ENCODE results near the gene LINGO3.

DNA sequence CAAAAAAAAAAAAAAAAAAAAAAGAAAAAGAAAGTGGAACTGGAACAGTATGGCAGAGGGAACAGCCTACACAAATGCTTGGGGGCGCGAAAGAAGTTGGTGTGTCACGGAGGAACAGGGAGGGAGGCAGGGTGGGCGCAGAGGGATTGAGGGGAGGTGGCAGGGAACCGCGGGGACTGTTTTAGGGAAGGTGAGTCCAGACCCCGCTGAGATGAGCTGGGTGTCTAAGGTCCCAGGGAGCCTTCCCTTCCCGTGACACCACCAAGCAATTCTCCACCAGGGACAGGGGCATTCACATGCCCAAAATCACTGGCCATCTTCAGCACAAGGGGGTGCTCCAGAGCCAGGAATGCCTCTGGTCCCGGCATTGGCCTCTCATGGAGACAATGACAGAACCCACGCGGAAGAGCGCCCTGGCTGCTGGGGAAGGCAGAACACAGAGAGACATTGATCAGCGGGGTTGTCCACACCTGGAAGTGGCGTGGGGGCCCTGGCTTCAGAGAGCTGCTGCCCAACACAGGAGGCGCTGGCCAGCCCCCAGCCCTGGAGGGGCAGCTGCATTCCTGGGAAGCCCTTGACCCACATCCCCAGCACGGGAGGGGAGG, 32.9 kb downstream of the LINGO3 start:
- no peak for TF ChIP-seq ZNF549 (tag by site-specific recombination; IDR thresholded peaks at IDR 0.05)
- TF ChIP-seq ZNF707 (tag by site-specific recombination; IDR thresholded peaks at IDR 0.05), result no peak
- TF ChIP-seq, protein P1, sequence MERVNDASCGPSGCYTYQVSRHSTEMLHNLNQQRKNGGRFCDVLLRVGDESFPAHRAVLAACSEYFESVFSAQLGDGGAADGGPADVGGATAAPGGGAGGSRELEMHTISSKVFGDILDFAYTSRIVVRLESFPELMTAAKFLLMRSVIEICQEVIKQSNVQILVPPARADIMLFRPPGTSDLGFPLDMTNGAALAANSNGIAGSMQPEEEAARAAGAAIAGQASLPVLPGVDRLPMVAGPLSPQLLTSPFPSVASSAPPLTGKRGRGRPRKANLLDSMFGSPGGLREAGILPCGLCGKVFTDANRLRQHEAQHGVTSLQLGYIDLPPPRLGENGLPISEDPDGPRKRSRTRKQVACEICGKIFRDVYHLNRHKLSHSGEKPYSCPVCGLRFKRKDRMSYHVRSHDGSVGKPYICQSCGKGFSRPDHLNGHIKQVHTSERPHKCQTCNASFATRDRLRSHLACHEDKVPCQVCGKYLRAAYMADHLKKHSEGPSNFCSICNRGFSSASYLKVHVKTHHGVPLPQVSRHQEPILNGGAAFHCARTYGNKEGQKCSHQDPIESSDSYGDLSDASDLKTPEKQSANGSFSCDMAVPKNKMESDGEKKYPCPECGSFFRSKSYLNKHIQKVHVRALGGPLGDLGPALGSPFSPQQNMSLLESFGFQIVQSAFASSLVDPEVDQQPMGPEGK (tag by site-specific recombination; IDR thresholded peaks at IDR 0.05), result no peak; the same call in 1 of the 2 replicates
- TF ChIP-seq, protein P2, sequence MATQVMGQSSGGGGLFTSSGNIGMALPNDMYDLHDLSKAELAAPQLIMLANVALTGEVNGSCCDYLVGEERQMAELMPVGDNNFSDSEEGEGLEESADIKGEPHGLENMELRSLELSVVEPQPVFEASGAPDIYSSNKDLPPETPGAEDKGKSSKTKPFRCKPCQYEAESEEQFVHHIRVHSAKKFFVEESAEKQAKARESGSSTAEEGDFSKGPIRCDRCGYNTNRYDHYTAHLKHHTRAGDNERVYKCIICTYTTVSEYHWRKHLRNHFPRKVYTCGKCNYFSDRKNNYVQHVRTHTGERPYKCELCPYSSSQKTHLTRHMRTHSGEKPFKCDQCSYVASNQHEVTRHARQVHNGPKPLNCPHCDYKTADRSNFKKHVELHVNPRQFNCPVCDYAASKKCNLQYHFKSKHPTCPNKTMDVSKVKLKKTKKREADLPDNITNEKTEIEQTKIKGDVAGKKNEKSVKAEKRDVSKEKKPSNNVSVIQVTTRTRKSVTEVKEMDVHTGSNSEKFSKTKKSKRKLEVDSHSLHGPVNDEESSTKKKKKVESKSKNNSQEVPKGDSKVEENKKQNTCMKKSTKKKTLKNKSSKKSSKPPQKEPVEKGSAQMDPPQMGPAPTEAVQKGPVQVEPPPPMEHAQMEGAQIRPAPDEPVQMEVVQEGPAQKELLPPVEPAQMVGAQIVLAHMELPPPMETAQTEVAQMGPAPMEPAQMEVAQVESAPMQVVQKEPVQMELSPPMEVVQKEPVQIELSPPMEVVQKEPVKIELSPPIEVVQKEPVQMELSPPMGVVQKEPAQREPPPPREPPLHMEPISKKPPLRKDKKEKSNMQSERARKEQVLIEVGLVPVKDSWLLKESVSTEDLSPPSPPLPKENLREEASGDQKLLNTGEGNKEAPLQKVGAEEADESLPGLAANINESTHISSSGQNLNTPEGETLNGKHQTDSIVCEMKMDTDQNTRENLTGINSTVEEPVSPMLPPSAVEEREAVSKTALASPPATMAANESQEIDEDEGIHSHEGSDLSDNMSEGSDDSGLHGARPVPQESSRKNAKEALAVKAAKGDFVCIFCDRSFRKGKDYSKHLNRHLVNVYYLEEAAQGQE (tag by site-specific recombination; IDR thresholded peaks at IDR 0.05), result peak; percentile 94
- no peak for TF ChIP-seq ZNF433 (tag by site-specific recombination; IDR thresholded peaks at IDR 0.05; ENCODE audit: low read depth)
- TF ChIP-seq, protein P3, sequence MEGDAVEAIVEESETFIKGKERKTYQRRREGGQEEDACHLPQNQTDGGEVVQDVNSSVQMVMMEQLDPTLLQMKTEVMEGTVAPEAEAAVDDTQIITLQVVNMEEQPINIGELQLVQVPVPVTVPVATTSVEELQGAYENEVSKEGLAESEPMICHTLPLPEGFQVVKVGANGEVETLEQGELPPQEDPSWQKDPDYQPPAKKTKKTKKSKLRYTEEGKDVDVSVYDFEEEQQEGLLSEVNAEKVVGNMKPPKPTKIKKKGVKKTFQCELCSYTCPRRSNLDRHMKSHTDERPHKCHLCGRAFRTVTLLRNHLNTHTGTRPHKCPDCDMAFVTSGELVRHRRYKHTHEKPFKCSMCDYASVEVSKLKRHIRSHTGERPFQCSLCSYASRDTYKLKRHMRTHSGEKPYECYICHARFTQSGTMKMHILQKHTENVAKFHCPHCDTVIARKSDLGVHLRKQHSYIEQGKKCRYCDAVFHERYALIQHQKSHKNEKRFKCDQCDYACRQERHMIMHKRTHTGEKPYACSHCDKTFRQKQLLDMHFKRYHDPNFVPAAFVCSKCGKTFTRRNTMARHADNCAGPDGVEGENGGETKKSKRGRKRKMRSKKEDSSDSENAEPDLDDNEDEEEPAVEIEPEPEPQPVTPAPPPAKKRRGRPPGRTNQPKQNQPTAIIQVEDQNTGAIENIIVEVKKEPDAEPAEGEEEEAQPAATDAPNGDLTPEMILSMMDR (tag by site-specific recombination; IDR thresholded peaks at IDR 0.05), result peak; percentile 97
- TF ChIP-seq ZBTB8A (tag by site-specific recombination; IDR thresholded peaks at IDR 0.05), result 0 out of 2 replicates have a peak, but pooled peaks have one; percentile 28
- TF ChIP-seq ZNF335 (tag by site-specific recombination; conservative IDR thresholded peaks at IDR 0.05), result no peak
- TF ChIP-seq ZNF274 (IDR thresholded peaks at IDR 0.05; ENCODE audit: low read length), result no peak
- no peak for TF ChIP-seq ZNF274 (tag by site-specific recombination; IDR thresholded peaks at IDR 0.05; ENCODE audit: borderline replicate concordance)
- TF ChIP-seq, protein P4, sequence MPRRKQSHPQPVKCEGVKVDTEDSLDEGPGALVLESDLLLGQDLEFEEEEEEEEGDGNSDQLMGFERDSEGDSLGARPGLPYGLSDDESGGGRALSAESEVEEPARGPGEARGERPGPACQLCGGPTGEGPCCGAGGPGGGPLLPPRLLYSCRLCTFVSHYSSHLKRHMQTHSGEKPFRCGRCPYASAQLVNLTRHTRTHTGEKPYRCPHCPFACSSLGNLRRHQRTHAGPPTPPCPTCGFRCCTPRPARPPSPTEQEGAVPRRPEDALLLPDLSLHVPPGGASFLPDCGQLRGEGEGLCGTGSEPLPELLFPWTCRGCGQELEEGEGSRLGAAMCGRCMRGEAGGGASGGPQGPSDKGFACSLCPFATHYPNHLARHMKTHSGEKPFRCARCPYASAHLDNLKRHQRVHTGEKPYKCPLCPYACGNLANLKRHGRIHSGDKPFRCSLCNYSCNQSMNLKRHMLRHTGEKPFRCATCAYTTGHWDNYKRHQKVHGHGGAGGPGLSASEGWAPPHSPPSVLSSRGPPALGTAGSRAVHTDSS (tag by site-specific recombination; IDR thresholded peaks at IDR 0.05), result no peak
- no peak for TF ChIP-seq ZNF202 (tag by site-specific recombination; IDR thresholded peaks at IDR 0.05; ENCODE audit: borderline replicate concordance)
- TF ChIP-seq ZBTB20 (tag by site-specific recombination; IDR thresholded peaks at IDR 0.05), result no peak
